ENCODE data around the gene CACNG7.
"Not testable (repeated sequence)": the region's sequence is repeated elsewhere in the genome, so short reads cannot be mapped to it uniquely, and the experiment has no call there.

The CACNG7 gene

GRCh38 chr19:53908935-53909415 is at the start of gene CACNG7:
CACNG7 (plus strand) TSS chr19:53909278; CDS start chr19:53912832, 3,554 bp downstream.
- DNase-seq, result no peak

- no peak for DNase-seq
Observed at GRCh38 chr19:53864308-53864836, 44.7 kb upstream of the CACNG7 start.

- DNase-seq, result no peak
Observed at GRCh38 chr19:53865523-53865917, 43.6 kb upstream of the CACNG7 start.

GRCh38 chr19:53865918-53866864 is 42.9 kb upstream of the CACNG7 start:
- DNase-seq, result no peak

- DNase-seq, result no peak
Observed at GRCh38 chr19:53866865-53867224, 42.2 kb upstream of the CACNG7 start.

GRCh38 chr19:53867225-53868090 is 41.6 kb upstream of the CACNG7 start, which contains the start of gene MYADM:
MYADM (plus strand) TSS chr19:53867883; CDS start chr19:53873530, 5,647 bp downstream.
- no peak for DNase-seq

GRCh38 chr19:53868091-53868891 is 40.8 kb upstream of the CACNG7 start:
- DNase-seq, result no peak

GRCh38 chr19:53868892-53869804 is 39.9 kb upstream of the CACNG7 start:
- no peak for DNase-seq

- DNase-seq, result not testable (repeated sequence)
Observed at GRCh38 chr19:53869805-53870484, 39.1 kb upstream of the CACNG7 start.

- DNase-seq, result no peak
Observed at GRCh38 chr19:53870485-53870844, 38.6 kb upstream of the CACNG7 start.

- DNase-seq, result no peak
Observed at GRCh38 chr19:53871454-53871853, 37.6 kb upstream of the CACNG7 start.

- no peak for DNase-seq
Observed at GRCh38 chr19:53872762-53873161, 36.3 kb upstream of the CACNG7 start.

GRCh38 chr19:53873773-53874605 is 35.1 kb upstream of the CACNG7 start:
- DNase-seq, result no peak

- no peak for DNase-seq
Observed at GRCh38 chr19:53874606-53874990, 34.5 kb upstream of the CACNG7 start.

GRCh38 chr19:53875602-53876325 is 33.3 kb upstream of the CACNG7 start:
- DNase-seq, result no peak

GRCh38 chr19:53876651-53877224 is 32.3 kb upstream of the CACNG7 start:
- no peak for DNase-seq

- no peak for DNase-seq
Observed at GRCh38 chr19:53877361-53877766, 31.7 kb upstream of the CACNG7 start.

- no peak for DNase-seq
Observed at GRCh38 chr19:53878776-53879139, 30.3 kb upstream of the CACNG7 start.

Measured in NCI-H187 (cell line).